Skeletal muscle satellite cell (primary cell): ENCODE measurements around the gene EED.

ENCODE experiments used
- H3K27me3 ChIP-seq: 2 replicates; pipeline ENCODE4 v1.7.0; 2013; ENCODE audit warnings: low read length; ENCODE audit not compliant: control insufficient read depth, insufficient read depth
- H3K36me3 ChIP-seq: 2 replicates; pipeline ENCODE4 v1.7.0; 2013; ENCODE audit warnings: mild to moderate bottlenecking, control low read depth, low read length; ENCODE audit not compliant: insufficient read depth
- H3K4me1 ChIP-seq: 2 replicates; pipeline ENCODE4 v1.7.0; 2013; ENCODE audit warnings: low read length; ENCODE audit not compliant: control insufficient read depth, insufficient read depth
- H3K4me2 ChIP-seq: 2 replicates; pipeline ENCODE4 v1.7.0; 2013; ENCODE audit warnings: mild to moderate bottlenecking, low read length
- H3K4me3 ChIP-seq: 2 replicates; pipeline ENCODE4 v1.7.0; 2013; ENCODE audit warnings: low read length
- H3K9ac ChIP-seq: 2 replicates; pipeline ENCODE4 v1.7.0; 2013; ENCODE audit warnings: mild to moderate bottlenecking, low read depth, low read length, moderate library complexity
- H3K9me3 ChIP-seq: replicated peaks from 2 replicates; pipeline ENCODE4 v1.7.0; 2013; ENCODE audit warnings: mild to moderate bottlenecking, control low read depth, low read length

Gene EED

DNA sequence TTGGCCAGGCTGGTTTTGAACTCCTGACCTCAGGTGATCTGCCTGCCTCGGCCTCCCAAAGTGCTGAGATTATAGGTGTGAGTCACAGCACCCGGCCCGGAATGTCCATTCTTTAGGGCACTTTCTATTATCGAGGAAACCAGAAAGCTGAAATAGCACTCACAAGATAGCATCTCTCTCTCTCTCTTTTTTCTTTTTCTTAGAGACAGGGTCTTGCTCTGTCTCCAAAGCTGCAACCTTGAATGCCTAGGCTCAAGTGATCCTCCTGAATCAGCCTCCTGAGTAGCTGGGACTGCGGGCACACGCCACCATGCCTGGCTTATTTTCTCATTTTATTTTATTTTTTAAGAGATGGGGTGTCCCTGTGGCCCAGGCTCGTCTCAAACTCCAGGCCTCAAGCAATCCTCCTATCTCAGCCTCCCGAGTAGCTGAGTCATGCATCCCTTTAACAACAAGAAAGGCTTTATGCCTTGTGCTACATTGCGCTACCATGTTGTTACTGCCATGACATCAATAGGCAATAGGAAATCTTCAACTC, 7.2 kb upstream of the EED start:
- Histone ChIP-seq H3K9me3 (no peaks in the 10 kb centered on the region), H3K27me3 (peaks cover 15% of the 10 kb centered on the region), H3K4me1 (no peaks in the 10 kb centered on the region), H3K9ac (no peak overlapping the region), H3K4me2 (no peak overlapping the region), H3K36me3 (no peaks in the 10 kb centered on the region), H3K4me3 (no peak overlapping the region)

DNA sequence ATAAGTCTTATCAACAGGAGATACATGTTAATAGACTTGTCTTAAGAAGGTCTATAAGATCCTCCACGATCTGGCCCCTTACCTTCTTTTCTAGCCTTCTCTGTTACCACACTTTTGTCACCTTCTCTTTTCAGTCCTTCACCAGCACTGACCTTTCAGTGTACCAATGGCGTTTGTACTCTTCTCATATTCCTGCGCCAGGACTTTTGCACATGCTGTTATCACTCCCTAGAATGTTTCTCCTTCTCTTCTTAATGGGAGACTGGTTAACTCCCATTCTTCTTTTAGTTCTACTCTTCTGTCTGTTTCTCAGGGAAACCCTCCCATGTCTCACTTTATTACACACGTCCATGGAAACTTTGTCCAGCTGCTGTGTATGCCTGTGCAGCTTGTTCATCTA, 4.4 kb upstream of the EED start:
- H3K9ac ChIP-seq = no peak overlapping the region
- peaks cover 5% of the 10 kb centered on the region for H3K4me1 ChIP-seq
- peaks cover 15% of the 10 kb centered on the region for H3K27me3 ChIP-seq
- H3K4me3 ChIP-seq = no peak overlapping the region
- H3K36me3 ChIP-seq = no peaks in the 10 kb centered on the region
- no peaks in the 10 kb centered on the region for H3K9me3 ChIP-seq
- H3K4me2 ChIP-seq = no peak overlapping the region

DNA sequence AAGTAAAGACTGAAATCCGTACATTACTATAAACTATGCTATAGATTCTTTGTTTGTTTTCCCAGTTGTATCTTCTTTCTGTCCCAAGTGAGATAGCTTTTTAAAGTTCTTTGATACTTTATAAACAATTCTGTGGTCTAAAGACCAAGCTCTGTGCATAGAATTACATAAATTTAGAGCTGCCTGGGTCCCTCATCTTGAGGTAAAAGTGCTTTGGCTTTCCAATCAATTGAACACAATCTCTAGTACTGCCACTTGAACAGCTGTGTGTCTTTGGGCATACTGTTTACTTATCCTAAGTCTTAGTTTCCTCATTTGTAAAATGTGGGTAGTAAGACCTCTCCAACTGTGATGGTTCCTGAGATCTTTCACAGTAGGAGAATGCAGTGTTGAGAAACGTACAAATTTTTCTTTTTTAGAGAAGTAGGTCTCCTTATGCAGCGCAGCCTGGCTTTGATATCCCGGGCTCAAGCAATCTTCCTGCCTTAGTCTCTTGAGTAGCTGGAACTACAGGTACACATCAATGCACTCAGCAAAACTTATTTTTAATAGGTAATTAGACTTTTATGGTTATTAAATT, 2.5 kb upstream of the EED start:
- no peaks in the 10 kb centered on the region for H3K9me3 ChIP-seq
- H3K4me2 ChIP-seq = no peak overlapping the region
- no peaks in the 10 kb centered on the region for H3K36me3 ChIP-seq
- H3K27me3 ChIP-seq = peaks cover 15% of the 10 kb centered on the region
- H3K4me1 ChIP-seq = peaks cover 5% of the 10 kb centered on the region
- no peak overlapping the region for H3K9ac ChIP-seq
- no peak overlapping the region for H3K4me3 ChIP-seq

DNA sequence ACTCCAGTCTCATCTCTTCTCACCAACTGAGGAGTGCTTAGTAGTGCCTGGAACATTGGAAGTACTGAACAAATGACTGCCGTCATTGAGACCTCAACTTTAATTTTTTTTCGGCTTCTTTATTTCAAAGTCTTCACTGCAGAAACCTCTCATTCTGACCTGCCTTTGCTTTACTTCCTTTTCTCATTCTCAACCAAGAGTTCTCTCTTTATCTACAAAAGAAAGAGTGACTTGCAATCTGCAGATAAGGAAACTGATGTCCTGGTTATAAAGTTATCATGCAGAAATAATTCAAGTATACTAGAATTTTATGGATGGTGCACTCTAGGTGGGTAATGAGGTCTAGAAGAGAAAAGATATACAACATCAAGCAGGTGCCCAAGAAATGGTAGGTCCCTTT, 1.2 kb upstream of the EED start:
- no peak overlapping the region for H3K9ac ChIP-seq
- peaks cover 5% of the 10 kb centered on the region for H3K4me1 ChIP-seq
- H3K27me3 ChIP-seq = peaks cover 15% of the 10 kb centered on the region
- H3K4me3 ChIP-seq = no peak overlapping the region
- peak overlapping the region; percentile 83 for H3K4me2 ChIP-seq
- H3K36me3 ChIP-seq = no peaks in the 10 kb centered on the region
- H3K9me3 ChIP-seq = no peaks in the 10 kb centered on the region

DNA sequence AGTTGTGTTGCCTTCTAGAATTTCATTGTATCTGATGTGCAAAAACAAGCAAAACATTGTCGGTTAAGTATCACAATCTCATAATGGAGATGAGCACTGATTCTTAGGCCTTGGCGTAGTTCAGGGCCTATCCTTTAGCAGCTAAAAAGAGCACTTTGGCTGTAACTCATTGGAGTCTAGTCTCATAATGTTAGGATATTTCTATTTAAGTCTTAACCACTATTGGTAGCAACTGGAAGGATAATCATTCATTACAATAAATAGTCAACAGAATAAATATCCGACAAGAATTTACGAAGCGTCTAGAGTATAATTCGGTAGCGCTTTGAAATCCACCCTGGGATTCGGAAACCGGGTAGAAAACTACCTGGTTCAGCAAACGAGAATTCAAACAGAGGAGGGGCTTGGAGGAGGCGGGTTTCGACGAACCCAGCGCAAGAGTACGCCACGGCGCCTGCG, 461 bp upstream of the EED start:
- peak overlapping the region; percentile 94 for H3K9ac ChIP-seq
- peaks cover 15% of the 10 kb centered on the region for H3K27me3 ChIP-seq
- peak overlapping the region; percentile 83 for H3K4me2 ChIP-seq
- no peaks in the 10 kb centered on the region for H3K36me3 ChIP-seq
- no peaks in the 10 kb centered on the region for H3K9me3 ChIP-seq
- peaks cover 5% of the 10 kb centered on the region for H3K4me1 ChIP-seq
- H3K4me3 ChIP-seq = peak overlapping the region; percentile 88

DNA sequence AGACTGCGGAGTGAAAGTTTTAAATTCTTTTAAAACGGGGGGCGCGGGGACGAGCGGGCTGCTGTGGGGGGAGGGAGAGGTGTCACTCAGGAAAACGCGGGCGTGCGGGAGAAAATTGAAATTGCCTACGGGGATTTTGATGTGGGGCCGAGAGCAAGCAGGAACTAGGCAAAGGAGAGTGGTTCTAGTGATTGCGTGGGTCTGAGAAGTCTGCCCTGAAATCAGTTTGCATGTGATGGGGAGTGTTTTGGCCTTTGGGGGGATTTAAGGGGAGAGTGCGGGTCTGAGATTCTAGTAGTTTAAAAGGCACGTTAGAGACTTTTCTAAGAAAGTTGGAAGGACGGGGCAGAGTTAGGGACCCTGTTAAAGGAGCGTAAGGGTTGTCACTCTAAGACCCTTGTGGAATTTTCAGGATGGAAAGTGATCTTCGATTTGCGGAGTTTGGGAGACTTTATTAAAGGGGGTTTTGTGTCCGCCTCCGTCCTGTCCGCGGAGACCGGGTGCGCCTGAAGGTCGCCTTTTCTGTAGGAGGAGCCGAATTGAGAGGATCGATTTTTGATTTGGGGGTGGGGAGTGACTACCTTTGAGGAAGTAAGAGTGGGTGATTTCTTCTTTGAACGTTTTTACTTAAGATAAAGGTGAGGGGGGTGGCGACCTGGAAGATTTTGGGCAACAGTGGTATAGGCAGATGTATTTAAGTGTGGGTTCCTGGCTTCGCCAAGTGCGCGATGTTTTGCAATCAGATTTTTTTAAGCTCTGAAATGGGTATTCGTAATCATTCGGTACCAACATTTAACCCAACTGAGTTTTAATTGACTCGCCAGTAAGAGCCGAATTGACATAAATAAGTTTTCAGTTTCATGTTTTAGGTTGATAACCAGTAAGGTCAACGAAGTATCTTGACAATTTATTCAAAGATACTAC, 1.1 kb downstream of the EED start:
- Histone ChIP-seq H3K9ac (peak overlapping the region; percentile 94), H3K4me1 (peaks cover 5% of the 10 kb centered on the region), H3K4me3 (peak overlapping the region; percentile 88), H3K27me3 (peaks cover 3% of the 10 kb centered on the region), H3K9me3 (no peaks in the 10 kb centered on the region), H3K36me3 (no peaks in the 10 kb centered on the region), H3K4me2 (peak overlapping the region; percentile 92)

DNA sequence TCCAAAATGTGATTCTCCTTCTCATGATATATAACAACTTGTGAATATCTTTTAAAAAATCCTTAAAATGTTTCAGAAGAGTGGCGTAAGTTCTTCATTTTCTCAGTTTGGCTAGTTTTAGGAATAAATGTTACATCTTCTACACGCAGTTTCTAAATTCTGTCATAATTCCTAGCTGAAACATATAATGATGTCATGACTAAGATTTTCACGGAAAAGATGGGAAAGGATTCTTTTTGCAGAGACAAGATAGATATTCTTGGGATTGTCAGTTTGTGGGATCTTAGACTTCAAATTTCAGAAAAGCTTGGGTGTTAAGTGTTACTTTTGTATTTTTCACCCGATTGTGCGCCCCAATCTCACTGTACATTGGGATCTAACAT, 1.7 kb downstream of the EED start:
- Histone ChIP-seq H3K27me3 (no peaks in the 10 kb centered on the region), H3K9ac (peak overlapping the region; percentile 94), H3K36me3 (no peaks in the 10 kb centered on the region), H3K4me3 (peak overlapping the region; percentile 88), H3K4me2 (peak overlapping the region; percentile 92), H3K9me3 (no peaks in the 10 kb centered on the region), H3K4me1 (peaks cover 5% of the 10 kb centered on the region)

DNA sequence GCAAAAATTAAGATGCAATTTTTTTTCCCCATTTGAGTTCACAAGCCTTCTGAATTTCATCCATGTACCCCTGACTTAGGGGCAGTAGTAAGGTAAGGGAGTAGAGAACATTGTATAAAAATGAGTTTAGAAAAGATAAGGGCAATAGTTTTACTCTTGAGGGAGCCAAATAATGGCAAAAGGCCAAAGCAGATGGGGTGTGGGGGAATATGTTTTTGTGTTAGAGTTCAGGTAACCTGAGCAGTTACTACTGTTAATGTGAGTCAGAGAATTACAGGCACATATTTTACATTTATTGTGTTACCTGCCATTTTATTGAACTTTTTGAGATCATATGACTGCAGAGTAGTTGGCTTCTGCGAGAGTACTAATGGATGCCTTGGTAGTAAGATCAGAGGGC, 3.1 kb downstream of the EED start:
- Histone ChIP-seq H3K4me3 (no peak overlapping the region), H3K9ac (no peak overlapping the region), H3K27me3 (no peaks in the 10 kb centered on the region), H3K4me1 (peaks cover 5% of the 10 kb centered on the region), H3K4me2 (peak overlapping the region; percentile 92), H3K36me3 (peaks cover 2% of the 10 kb centered on the region), H3K9me3 (no peaks in the 10 kb centered on the region)

DNA sequence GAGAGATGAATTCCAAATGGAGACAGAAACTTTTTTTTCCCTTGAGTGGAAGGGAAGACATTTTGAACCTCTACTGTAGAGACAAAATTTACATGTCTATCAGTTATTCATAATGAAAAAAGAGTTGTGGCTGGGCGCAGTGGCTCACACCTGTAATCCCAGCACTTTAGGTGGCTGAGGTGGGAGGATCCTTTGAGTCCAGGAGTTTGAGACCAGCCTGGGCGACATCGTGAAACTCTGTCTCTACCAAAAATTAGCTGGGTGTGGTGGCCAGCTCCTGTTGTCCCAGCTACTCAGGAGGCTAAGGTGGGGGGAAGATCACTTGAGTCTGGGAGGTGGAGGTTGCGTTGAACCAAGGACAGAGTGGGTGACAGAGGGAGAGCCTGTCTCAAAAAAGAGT, 4.1 kb downstream of the EED start:
- Histone ChIP-seq H3K4me3 (no peak overlapping the region), H3K36me3 (peaks cover 3% of the 10 kb centered on the region), H3K27me3 (no peaks in the 10 kb centered on the region), H3K9ac (no peak overlapping the region), H3K4me1 (peaks cover 5% of the 10 kb centered on the region), H3K4me2 (no peak overlapping the region), H3K9me3 (no peaks in the 10 kb centered on the region)

DNA sequence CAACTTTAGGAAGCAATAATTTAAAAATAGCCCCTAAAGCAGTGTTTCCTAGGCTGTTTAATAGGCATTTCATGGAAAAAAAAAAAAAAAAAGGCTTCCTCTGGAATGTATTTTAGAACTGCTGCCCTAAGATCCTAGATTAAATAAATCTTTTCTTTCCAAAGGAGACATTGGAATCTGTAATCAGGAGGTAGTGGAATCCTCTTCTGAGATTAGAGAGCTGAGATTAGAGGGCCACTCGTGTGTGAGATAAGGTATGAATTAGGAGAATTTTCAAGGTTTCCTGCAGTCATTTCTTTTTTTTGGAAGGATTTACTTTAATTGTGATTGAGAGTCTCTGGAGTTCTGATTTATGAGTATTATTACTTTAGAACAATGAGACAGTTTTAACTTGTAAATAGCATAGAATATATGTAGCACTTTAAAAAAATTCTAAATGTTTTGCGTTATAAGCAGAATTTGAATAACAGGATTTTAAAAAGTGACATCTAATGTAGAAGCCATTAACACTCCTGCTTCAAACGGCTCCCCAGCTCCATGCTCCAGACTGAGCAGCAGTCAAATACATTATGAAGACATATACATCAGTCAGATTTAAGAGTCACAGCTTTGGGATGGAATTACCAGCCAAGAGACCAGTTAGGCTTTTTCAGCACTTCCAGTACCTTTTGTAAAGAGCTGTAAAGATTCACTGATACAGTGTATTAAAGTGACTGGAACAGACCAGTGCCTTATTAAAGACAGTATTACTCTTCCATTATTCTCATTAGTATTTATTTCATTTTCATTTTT, 5.0 kb downstream of the EED start:
- peaks cover 3% of the 10 kb centered on the region for H3K36me3 ChIP-seq
- no peaks in the 10 kb centered on the region for H3K9me3 ChIP-seq
- H3K4me1 ChIP-seq = no peaks in the 10 kb centered on the region
- no peak overlapping the region for H3K4me2 ChIP-seq
- H3K4me3 ChIP-seq = no peak overlapping the region
- H3K27me3 ChIP-seq = no peaks in the 10 kb centered on the region
- H3K9ac ChIP-seq = no peak overlapping the region

DNA sequence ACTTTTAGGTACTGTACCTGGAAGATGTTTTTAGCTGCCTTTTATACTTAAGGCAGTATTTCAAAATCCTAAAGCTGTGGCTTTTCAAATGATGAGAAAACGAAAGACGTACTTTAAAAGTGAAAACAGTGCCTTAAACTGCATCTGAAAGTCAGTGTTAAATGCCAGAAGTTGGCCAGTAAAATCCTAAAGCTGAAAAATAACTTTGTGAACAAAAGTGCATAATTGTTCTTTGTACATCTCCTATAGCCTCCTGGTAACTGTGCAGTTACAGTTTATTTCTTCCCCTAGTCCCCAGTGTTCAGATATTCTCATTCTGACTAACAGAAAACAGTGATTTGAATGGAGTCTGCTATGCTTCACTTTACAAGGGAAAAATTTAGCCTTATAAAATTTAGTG, 6.8 kb downstream of the EED start:
- no peak overlapping the region for H3K4me3 ChIP-seq
- no peaks in the 10 kb centered on the region for H3K9me3 ChIP-seq
- no peak overlapping the region for H3K9ac ChIP-seq
- H3K4me2 ChIP-seq = no peak overlapping the region
- H3K36me3 ChIP-seq = peaks cover 7% of the 10 kb centered on the region
- no peaks in the 10 kb centered on the region for H3K27me3 ChIP-seq
- no peaks in the 10 kb centered on the region for H3K4me1 ChIP-seq
